HG03575 (cell line): Measurements from ENCODE around the gene LIPG.

Experiments
- ATAC-seq: cut with Tn5 transposase; IDR thresholded peaks from one replicate; pipeline ENCODE4 v1.9.1; 2021; ENCODE audit not compliant: unreplicated experiment, insufficient number of reproducible peaks, low FRiP score; ENCODE audit errors: extremely low read depth

The LIPG gene

GRCh38 chr18:49596687-49597086 lies 34.8 kb downstream of the LIPG start:
- ATAC-seq, result no peak

GRCh38 chr18:49597157-49597931 lies 35.5 kb downstream of the LIPG start:
- ATAC-seq, result no peak

- ATAC-seq, result no peak
These were observed 39.4 kb downstream of the LIPG start for GRCh38 chr18:49601211-49601610.

GRCh38 chr18:49608366-49609255 lies 46.8 kb downstream of the LIPG start:
- ATAC-seq, result no peak

GRCh38 chr18:49609256-49610021 lies 47.6 kb downstream of the LIPG start:
- no peak for ATAC-seq

GRCh38 chr18:49610022-49610445 lies 48.2 kb downstream of the LIPG start:
- ATAC-seq, result no peak

GRCh38 chr18:49611316-49611715 lies 49.5 kb downstream of the LIPG start:
- no peak for ATAC-seq

GRCh38 chr18:49612515-49613033 lies 50.7 kb downstream of the LIPG start:
- ATAC-seq, result peak; percentile 66

GRCh38 chr18:49613141-49613640 lies 51.3 kb downstream of the LIPG start:
- no peak for ATAC-seq

GRCh38 chr18:49613641-49614151 lies 51.8 kb downstream of the LIPG start:
- no peak for ATAC-seq

- no peak for ATAC-seq
These were observed 54.9 kb downstream of the LIPG start for GRCh38 chr18:49616618-49617328.

GRCh38 chr18:49617329-49617695 lies 55.5 kb downstream of the LIPG start:
- no peak for ATAC-seq

GRCh38 chr18:49617865-49618264 lies 56.0 kb downstream of the LIPG start:
- ATAC-seq, result no peak

GRCh38 chr18:49618742-49619681 lies 57.2 kb downstream of the LIPG start:
- ATAC-seq, result no peak

GRCh38 chr18:49619801-49620200 lies 57.9 kb downstream of the LIPG start:
- ATAC-seq, result no peak

- no peak for ATAC-seq
These were observed 59.4 kb downstream of the LIPG start for GRCh38 chr18:49621301-49621700.

- ATAC-seq, result no peak
These were observed 60.0 kb downstream of the LIPG start for GRCh38 chr18:49621717-49622351.
